Measurements from ENCODE around the gene P3H1.

DNA sequence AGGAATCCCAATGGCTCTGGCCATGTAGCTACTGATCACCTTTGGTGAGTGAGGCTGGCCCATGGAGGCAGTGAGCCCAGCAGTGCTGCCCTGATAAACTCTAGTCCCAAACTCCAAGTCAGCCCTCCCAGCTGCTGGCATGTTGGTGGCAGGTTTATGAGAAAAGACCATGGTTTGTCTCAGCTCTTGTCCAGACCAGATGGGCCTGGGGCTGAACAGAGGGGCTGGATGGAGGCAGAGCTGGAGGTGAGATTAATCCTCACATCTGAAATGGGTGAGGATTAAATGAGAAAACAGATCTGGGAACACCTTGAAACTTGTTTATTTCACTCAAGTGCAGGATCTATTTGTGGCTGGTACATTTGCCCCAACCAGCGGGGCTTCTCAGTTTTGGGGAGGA lies 21.2 kb upstream of the P3H1 start:
- no peak for TF ChIP-seq POLR2A (IDR thresholded peaks at IDR 0.05; ENCODE audit: low read depth)
- TF ChIP-seq, protein P1, sequence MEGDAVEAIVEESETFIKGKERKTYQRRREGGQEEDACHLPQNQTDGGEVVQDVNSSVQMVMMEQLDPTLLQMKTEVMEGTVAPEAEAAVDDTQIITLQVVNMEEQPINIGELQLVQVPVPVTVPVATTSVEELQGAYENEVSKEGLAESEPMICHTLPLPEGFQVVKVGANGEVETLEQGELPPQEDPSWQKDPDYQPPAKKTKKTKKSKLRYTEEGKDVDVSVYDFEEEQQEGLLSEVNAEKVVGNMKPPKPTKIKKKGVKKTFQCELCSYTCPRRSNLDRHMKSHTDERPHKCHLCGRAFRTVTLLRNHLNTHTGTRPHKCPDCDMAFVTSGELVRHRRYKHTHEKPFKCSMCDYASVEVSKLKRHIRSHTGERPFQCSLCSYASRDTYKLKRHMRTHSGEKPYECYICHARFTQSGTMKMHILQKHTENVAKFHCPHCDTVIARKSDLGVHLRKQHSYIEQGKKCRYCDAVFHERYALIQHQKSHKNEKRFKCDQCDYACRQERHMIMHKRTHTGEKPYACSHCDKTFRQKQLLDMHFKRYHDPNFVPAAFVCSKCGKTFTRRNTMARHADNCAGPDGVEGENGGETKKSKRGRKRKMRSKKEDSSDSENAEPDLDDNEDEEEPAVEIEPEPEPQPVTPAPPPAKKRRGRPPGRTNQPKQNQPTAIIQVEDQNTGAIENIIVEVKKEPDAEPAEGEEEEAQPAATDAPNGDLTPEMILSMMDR (IDR thresholded peaks at IDR 0.05), result no peak
- no peak for TF ChIP-seq EP300 (IDR thresholded peaks at IDR 0.05)
- no peak for TF ChIP-seq POLR2AphosphoS5 (IDR thresholded peaks at IDR 0.05)

All from esophagus muscularis mucosa (tissue), 4 donors.